ENCODE measurements around the gene BCL11B. TPM values are rescaled to one million over a fixed set of nuclear protein-coding genes. Genes with fewer than 3 reads are reported as not detected.

Gene BCL11B
- total RNA-seq, 4 donors from 2014 or later = 7.7 to 10.2 (median 10.0) TPM

DNA sequence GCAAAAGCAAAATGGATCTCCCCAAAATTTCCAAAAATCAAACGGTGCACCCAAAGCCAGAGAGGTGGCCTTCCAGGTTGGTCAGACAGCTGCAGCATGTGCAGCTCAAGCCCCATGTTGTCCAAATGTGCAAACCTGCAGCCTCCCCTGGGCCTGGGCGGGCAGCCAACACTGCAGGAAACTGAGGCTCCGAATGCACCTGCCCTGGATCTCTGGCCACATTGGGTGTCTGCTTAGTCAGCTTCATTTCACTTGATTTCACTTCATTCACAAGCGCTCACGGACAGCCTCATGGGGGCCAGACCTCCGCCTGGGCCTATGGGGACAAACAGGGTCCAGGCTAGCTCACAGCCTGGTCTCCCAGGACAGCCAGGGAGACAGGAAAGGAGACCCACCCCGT lies 59.8 kb downstream of the BCL11B start:
- Histone ChIP-seq H3K36me3 (no peaks in the 10 kb centered on the region), H3K27ac (no peak overlapping the region), H3K4me3 (no peak overlapping the region), H3K27me3 (no peaks in the 10 kb centered on the region), H3K9me3 (no peaks in the 10 kb centered on the region), H3K4me1 (peaks cover 0 to 5% (median 0%) of the 10 kb centered on the region in 4 donors)
- no peak for TF ChIP-seq POLR2A (IDR thresholded peaks at IDR 0.05)
- TF ChIP-seq, protein P1, sequence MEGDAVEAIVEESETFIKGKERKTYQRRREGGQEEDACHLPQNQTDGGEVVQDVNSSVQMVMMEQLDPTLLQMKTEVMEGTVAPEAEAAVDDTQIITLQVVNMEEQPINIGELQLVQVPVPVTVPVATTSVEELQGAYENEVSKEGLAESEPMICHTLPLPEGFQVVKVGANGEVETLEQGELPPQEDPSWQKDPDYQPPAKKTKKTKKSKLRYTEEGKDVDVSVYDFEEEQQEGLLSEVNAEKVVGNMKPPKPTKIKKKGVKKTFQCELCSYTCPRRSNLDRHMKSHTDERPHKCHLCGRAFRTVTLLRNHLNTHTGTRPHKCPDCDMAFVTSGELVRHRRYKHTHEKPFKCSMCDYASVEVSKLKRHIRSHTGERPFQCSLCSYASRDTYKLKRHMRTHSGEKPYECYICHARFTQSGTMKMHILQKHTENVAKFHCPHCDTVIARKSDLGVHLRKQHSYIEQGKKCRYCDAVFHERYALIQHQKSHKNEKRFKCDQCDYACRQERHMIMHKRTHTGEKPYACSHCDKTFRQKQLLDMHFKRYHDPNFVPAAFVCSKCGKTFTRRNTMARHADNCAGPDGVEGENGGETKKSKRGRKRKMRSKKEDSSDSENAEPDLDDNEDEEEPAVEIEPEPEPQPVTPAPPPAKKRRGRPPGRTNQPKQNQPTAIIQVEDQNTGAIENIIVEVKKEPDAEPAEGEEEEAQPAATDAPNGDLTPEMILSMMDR (IDR thresholded peaks at IDR 0.05) = no peak
- DNase-seq = no peak

DNA sequence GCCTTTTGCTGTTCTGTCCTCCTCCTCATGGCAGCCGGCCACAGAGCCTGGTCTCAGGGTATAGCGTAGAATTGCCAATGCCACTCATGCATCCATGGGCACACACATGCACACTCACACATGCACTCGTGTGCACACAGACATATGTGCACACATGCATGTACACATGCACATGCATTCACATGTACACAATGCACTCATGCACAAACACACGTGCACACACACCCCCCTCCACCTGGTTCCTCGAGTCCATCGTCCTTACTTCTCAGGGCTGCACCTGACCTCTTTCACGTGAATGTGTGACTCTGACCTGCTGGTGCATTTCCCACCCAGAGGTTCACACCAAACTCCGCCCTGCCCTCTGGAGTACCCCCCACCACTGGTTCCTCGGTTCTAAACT lies 60.6 kb downstream of the BCL11B start:
- Histone ChIP-seq H3K36me3 (no peaks in the 10 kb centered on the region), H3K9me3 (no peaks in the 10 kb centered on the region), H3K27ac (no peak overlapping the region), H3K4me1 (peaks cover 0 to 5% (median 0%) of the 10 kb centered on the region in 4 donors), H3K27me3 (no peaks in the 10 kb centered on the region), H3K4me3 (no peak overlapping the region)
- TF ChIP-seq, protein P1 (IDR thresholded peaks at IDR 0.05) = no peak
- TF ChIP-seq POLR2A (IDR thresholded peaks at IDR 0.05) = no peak
- DNase-seq = no peak

DNA sequence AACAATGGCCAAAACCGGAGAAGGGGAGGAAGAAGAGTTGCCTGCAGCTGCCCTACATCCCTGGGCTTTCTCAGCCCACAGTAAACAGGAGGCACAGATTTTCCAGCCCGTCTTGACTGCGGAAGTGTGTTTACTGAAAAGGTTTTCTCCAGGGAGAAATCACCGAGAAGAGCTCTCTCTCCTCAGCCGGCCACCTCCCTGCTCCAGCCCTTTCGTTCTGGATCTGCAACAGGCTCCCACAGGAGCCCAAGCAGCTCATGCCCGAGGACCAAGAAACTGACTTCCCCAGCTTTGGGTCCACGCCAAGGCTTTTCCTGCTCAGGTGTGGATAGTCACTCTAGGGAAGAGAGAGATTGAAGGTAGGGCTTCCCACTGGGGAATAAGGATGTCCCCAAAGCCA lies 61.7 kb downstream of the BCL11B start:
- Histone ChIP-seq H3K27ac (peak overlapping the region in 1 of 4 donors; percentile 31), H3K27me3 (no peaks in the 10 kb centered on the region), H3K9me3 (no peaks in the 10 kb centered on the region), H3K4me1 (peaks cover 0 to 5% (median 0%) of the 10 kb centered on the region in 4 donors), H3K4me3 (no peak overlapping the region), H3K36me3 (no peaks in the 10 kb centered on the region)
- TF ChIP-seq, protein P1 (IDR thresholded peaks at IDR 0.05) = no peak
- TF ChIP-seq POLR2A (IDR thresholded peaks at IDR 0.05) = no peak
- DNase-seq = no peak

DNA sequence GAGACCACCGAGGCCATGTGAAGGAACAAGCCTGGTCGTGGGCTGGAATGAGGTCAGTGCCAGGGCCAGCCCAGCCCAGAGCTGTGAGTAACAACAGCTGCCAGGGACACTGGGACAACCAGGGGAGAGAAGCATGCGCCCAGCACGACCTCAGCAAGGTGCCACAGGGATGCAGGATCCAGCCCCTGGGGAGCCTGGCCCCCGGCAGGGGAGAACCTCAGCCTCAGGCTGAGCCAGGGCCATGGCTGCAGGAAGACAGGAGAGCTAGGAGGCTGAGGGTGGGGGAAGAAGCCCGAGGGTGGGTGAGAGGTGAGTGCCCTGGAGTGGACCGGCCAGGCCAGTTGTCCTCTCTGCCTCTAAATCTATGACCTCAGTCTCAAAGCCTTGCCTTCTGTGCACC lies 62.6 kb downstream of the BCL11B start:
- no peaks in the 10 kb centered on the region for H3K27me3 ChIP-seq
- H3K27ac ChIP-seq = peak overlapping the region in 1 of 4 donors; percentile 31
- H3K9me3 ChIP-seq = no peaks in the 10 kb centered on the region
- H3K4me1 ChIP-seq = peaks cover 0 to 5% (median 0%) of the 10 kb centered on the region in 4 donors
- no peak for DNase-seq
- TF ChIP-seq POLR2A (IDR thresholded peaks at IDR 0.05) = no peak
- TF ChIP-seq, protein P1 (IDR thresholded peaks at IDR 0.05) = no peak
- no peaks in the 10 kb centered on the region for H3K36me3 ChIP-seq
- no peak overlapping the region for H3K4me3 ChIP-seq

DNA sequence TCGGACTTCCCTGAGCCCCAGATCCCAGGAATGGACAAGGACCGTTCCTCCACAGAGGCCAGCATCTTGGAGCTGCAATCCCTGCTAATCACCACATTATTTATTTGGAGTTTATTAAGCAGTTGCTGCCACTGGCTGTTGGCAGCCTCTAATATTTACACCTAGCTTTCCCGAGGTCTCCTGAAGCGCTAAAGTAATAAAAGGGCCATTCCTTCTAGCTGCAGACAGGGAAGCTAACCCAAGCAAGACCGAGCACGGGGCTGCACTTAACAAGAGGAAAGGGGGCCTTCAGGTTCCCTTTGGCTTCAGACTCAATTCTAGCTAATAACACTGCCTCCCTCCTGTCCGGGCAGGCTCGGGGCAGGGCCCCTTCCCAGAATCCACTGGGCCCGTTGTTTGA lies 63.7 kb downstream of the BCL11B start:
- Histone ChIP-seq H3K27me3 (no peaks in the 10 kb centered on the region), H3K4me3 (no peak overlapping the region), H3K9me3 (no peaks in the 10 kb centered on the region), H3K27ac (no peak overlapping the region), H3K4me1 (peaks cover 0 to 5% (median 0%) of the 10 kb centered on the region in 4 donors), H3K36me3 (no peaks in the 10 kb centered on the region)
- no peak for DNase-seq
- TF ChIP-seq, protein P1 (IDR thresholded peaks at IDR 0.05) = no peak
- TF ChIP-seq POLR2A (IDR thresholded peaks at IDR 0.05) = no peak

DNA sequence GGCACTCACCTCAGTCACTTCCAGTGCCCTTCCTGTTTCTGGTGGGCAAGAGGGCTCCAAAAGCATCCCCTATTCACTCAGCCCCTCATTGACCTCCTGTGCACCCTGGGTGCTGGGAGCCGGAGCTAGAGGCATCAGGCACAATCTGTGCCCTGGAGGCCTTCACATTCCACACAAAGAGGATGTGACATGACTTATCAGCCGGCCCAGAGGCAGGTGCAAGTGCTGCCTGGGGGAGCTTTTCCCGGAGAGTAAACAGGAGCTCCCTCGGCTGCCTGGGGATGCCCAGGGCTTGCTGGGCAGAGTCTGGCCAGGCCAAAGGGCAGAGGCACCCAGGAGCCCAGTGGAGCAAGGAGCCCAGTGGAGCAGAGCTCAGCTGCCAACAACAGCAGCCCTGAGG lies 64.5 kb downstream of the BCL11B start:
- H3K27me3 ChIP-seq = no peaks in the 10 kb centered on the region
- H3K4me3 ChIP-seq = no peak overlapping the region
- no peak overlapping the region for H3K27ac ChIP-seq
- TF ChIP-seq, protein P1 (IDR thresholded peaks at IDR 0.05) = no peak
- no peak for TF ChIP-seq POLR2A (IDR thresholded peaks at IDR 0.05)
- H3K9me3 ChIP-seq = no peaks in the 10 kb centered on the region
- no peaks in the 10 kb centered on the region for H3K36me3 ChIP-seq
- no peak for DNase-seq
- H3K4me1 ChIP-seq = peaks cover 0 to 5% (median 0%) of the 10 kb centered on the region in 4 donors

All from Peyer's patch (tissue), 4 donors.